ENCODE measurements around the gene PRKRA. TPM values are rescaled to one million over a fixed set of nuclear protein-coding genes. Genes with fewer than 3 reads are reported as not detected.
"Not testable (repeated sequence)": the region's sequence is repeated elsewhere in the genome, so short reads cannot be mapped to it uniquely, and the experiment has no call there.

The PRKRA gene
- total RNA-seq, 3 donors from 2014 or later: 61.3 to 73.9 (median 69.1) TPM

- H3K4me1 ChIP-seq: peaks cover 0 to 6% of the 10 kb centered on the region in 2 donors
- peak overlapping the region in 1 of 2 donors; percentile 95 for H3K27ac ChIP-seq
- H3K27me3 ChIP-seq: no peaks in the 10 kb centered on the region
- H3K9me3 ChIP-seq: no peaks in the 10 kb centered on the region
- no peaks in the 10 kb centered on the region for H3K36me3 ChIP-seq
- peak overlapping the region; percentile 51 to 92 (median 84) for H3K4me3 ChIP-seq
- TF ChIP-seq POLR2AphosphoS5 (IDR thresholded peaks at IDR 0.05): no peak
- intact Hi-C loops (cut with DNase I; ENCODE audit: low total_unique reads): no loop called here
- no peak for DNase-seq (ENCODE audit: low spot score in 2 of 2)
These were observed 26.6 kb upstream of the PRKRA start for GRCh38 chr2:178477443-178478129.

GRCh38 chr2:178476477-178476876 lies 25.5 kb upstream of the PRKRA start:
- no peaks in the 10 kb centered on the region for H3K9me3 ChIP-seq
- no peaks in the 10 kb centered on the region for H3K4me1 ChIP-seq
- H3K27me3 ChIP-seq: no peaks in the 10 kb centered on the region
- no peak overlapping the region for H3K27ac ChIP-seq
- TF ChIP-seq POLR2AphosphoS5 (IDR thresholded peaks at IDR 0.05) (no peak), POLR2A (IDR thresholded peaks at IDR 0.05) (no peak), CTCF (IDR thresholded peaks at IDR 0.05) (no peak)
- no peak for DNase-seq (ENCODE audit: low spot score in 2 of 2)
- intact Hi-C loops (cut with DNase I; ENCODE audit: low total_unique reads): no loop called here
- H3K4me3 ChIP-seq: no peak overlapping the region
- H3K36me3 ChIP-seq: no peaks in the 10 kb centered on the region

- no peak overlapping the region for H3K27ac ChIP-seq
These were observed 23.6 kb upstream of the PRKRA start for GRCh38 chr2:178474560-178474959.

GRCh38 chr2:178473931-178474330 lies 23.0 kb upstream of the PRKRA start:
- intact Hi-C loops (cut with DNase I; ENCODE audit: low total_unique reads): no loop called here
- no peak overlapping the region for H3K27ac ChIP-seq

More at GRCh38 chr2:178474560-178474959, 23.6 kb upstream of the PRKRA start:
- no peaks in the 10 kb centered on the region for H3K9me3 ChIP-seq
- TF ChIP-seq POLR2AphosphoS5 (IDR thresholded peaks at IDR 0.05) (no peak), CTCF (IDR thresholded peaks at IDR 0.05) (no peak), POLR2A (IDR thresholded peaks at IDR 0.05) (no peak)
- no peaks in the 10 kb centered on the region for H3K36me3 ChIP-seq
- intact Hi-C loops (cut with DNase I; ENCODE audit: low total_unique reads): no loop called here
- H3K4me1 ChIP-seq: no peaks in the 10 kb centered on the region
- no peaks in the 10 kb centered on the region for H3K27me3 ChIP-seq
- DNase-seq (ENCODE audit: low spot score in 2 of 2): no peak
- no peak overlapping the region for H3K4me3 ChIP-seq

GRCh38 chr2:178473373-178473772 lies 22.4 kb upstream of the PRKRA start:
- H3K4me1 ChIP-seq: no peaks in the 10 kb centered on the region
- H3K27ac ChIP-seq: no peak overlapping the region
- no peaks in the 10 kb centered on the region for H3K9me3 ChIP-seq
- TF ChIP-seq POLR2A (IDR thresholded peaks at IDR 0.05): no peak
- TF ChIP-seq POLR2AphosphoS5 (IDR thresholded peaks at IDR 0.05): no peak
- no peak for TF ChIP-seq CTCF (IDR thresholded peaks at IDR 0.05)
- intact Hi-C loops (cut with DNase I; ENCODE audit: low total_unique reads): no loop called here
- H3K36me3 ChIP-seq: no peaks in the 10 kb centered on the region
- no peaks in the 10 kb centered on the region for H3K27me3 ChIP-seq
- no peak for DNase-seq (ENCODE audit: low spot score in 2 of 2)
- no peak overlapping the region for H3K4me3 ChIP-seq

More at GRCh38 chr2:178473931-178474330, 23.0 kb upstream of the PRKRA start:
- Histone ChIP-seq H3K4me3 (no peak overlapping the region), H3K4me1 (no peaks in the 10 kb centered on the region), H3K9me3 (no peaks in the 10 kb centered on the region), H3K36me3 (no peaks in the 10 kb centered on the region), H3K27me3 (no peaks in the 10 kb centered on the region)
- TF ChIP-seq POLR2A (IDR thresholded peaks at IDR 0.05) (no peak), POLR2AphosphoS5 (IDR thresholded peaks at IDR 0.05) (no peak), CTCF (IDR thresholded peaks at IDR 0.05) (no peak)
- no peak for DNase-seq (ENCODE audit: low spot score in 2 of 2)

- H3K27ac ChIP-seq; H3K36me3 ChIP-seq; H3K27me3 ChIP-seq; H3K4me3 ChIP-seq; intact Hi-C loops (cut with DNase I; ENCODE audit: low total_unique reads); H3K4me1 ChIP-seq; DNase-seq (ENCODE audit: low spot score in 2 of 2); H3K9me3 ChIP-seq: not testable (repeated sequence)
These were observed 20.3 kb upstream of the PRKRA start for GRCh38 chr2:178471313-178471712.

All from breast epithelium (tissue), 4 donors.